H1 (cell line): ENCODE data around the gene OR52B6. TPM values are rescaled to one million over a fixed set of nuclear protein-coding genes. Genes with fewer than 3 reads are reported as not detected.

Experiments
- ATF3 ChIP-seq: IDR thresholded peaks from 2 replicates; pipeline ENCODE4 v1.6.1; 2011; ENCODE audit warnings: low read depth, mild to moderate bottlenecking, low read length; ENCODE audit not compliant: insufficient read depth
- CHD2 ChIP-seq: IDR thresholded peaks from 2 replicates; pipeline ENCODE4 v1.6.1; 2012; ENCODE audit warnings: low read length, improper control_type of control experiment
- EZH2 ChIP-seq: fragments of 200-600 bp; sonication (generic); IDR thresholded peaks from 2 replicates; pipeline ENCODE4 v1.7.1; 2012; ENCODE audit warnings: low read depth, mild to moderate bottlenecking, moderate library complexity, low read length, inconsistent platforms; ENCODE audit not compliant: severe bottlenecking
- FOSL1 ChIP-seq: IDR thresholded peaks from 2 replicates; pipeline ENCODE4 v1.6.1; 2011; ENCODE audit warnings: mild to moderate bottlenecking, low read depth, low read length, moderate library complexity; ENCODE audit not compliant: insufficient read depth
- MAFK ChIP-seq: IDR thresholded peaks from 2 replicates; pipeline ENCODE4 v1.6.1; 2012; ENCODE audit warnings: low read depth, mild to moderate bottlenecking, improper control_type of control experiment, low read length
- polyA plus RNA-seq, 7 experiments: library from polyadenylated mRNA; depleted of rRNA in 3 of 7; stranded (reverse) in 5 of 7; unstranded in 2 of 7; fragments of >200 nt in 5 of 7; fragments of 200-250 nt in 2 of 7; gene quantifications; 1 replicate in 5 of 7; 2 replicates in 1 of 7; 4 replicates in 1 of 7; pipeline versions ENCODE4 v1.2.1 to v1.2.3, GENCODE V29; 2011 to 2013; ENCODE audit warnings: missing spikeins in 2 of 7, mixed read lengths in 2 of 7
- total RNA-seq: library from RNA; stranded (reverse); fragmentation: NEBNext Ultra II Directional; extraction: Animal tissue kit (Norgen Biotek cat#: 25700); gene quantifications from 2 replicates; pipeline ENCODE4 v1.2.1, GENCODE V29; 2021

The OR52B6 gene
- total and polyA plus RNA-seq, 2 of the 8 experiments (the other 6 are each of a cell fraction or from before 2014, with no cell fraction given), result not detected

GRCh38 chr11:5577101-5577500 lies 3.6 kb upstream of the OR52B6 start (continued):
- TF ChIP-seq ATF3, result no peak
- no peak for TF ChIP-seq EZH2
- no peak for TF ChIP-seq FOSL1
- TF ChIP-seq CHD2, result no peak
- no peak for TF ChIP-seq MAFK
